Epithelial cell of proximal tubule (primary cell): Measurements from ENCODE around the gene NXN. TPM values are rescaled to one million over a fixed set of nuclear protein-coding genes. Genes with fewer than 3 reads are reported as not detected.

Experiments used
- DNase-seq: peaks from one replicate; pipeline ENCODE4 v3.0.0-alpha.2; 2011; ENCODE audit warnings: low read depth
- H3K4me3 ChIP-seq: 2 replicates; pipeline ENCODE4 v1.5.1; 2011; ENCODE audit warnings: low read depth, mild to moderate bottlenecking, low read length
- CTCF ChIP-seq: conservative IDR thresholded peaks from 2 replicates; pipeline ENCODE4 v1.5.1; 2012; ENCODE audit warnings: low read depth, mild to moderate bottlenecking, low read length
- total RNA-seq: library from RNA; depleted of rRNA; stranded (reverse); fragments of >200 nt; gene quantifications from 2 replicates; pipeline ENCODE4 v1.2.3, GENCODE V29; 2015

The NXN gene
- total RNA-seq, 1 donor from 2014 or later: 31.1 TPM

- no peak for DNase-seq
- TF ChIP-seq CTCF: no peak
These were observed 41.6 kb upstream of the NXN start for GRCh38 chr17:1021147-1021546.

GRCh38 chr17:1019451-1019850 is 39.9 kb upstream of the NXN start:
- DNase-seq: no peak
- TF ChIP-seq CTCF: no peak
- H3K4me3 ChIP-seq: no peak overlapping the region

More at GRCh38 chr17:1021147-1021546, 41.6 kb upstream of the NXN start:
- no peak overlapping the region for H3K4me3 ChIP-seq

- no peak for DNase-seq
- no peak for TF ChIP-seq CTCF
- no peak overlapping the region for H3K4me3 ChIP-seq
These were observed 39.0 kb upstream of the NXN start for GRCh38 chr17:1018547-1018946.

GRCh38 chr17:1013729-1014090 is 34.1 kb upstream of the NXN start:
- no peak for TF ChIP-seq CTCF
- H3K4me3 ChIP-seq: no peak overlapping the region
- DNase-seq: no peak

- DNase-seq: no peak
- H3K4me3 ChIP-seq: no peak overlapping the region
- TF ChIP-seq CTCF: no peak
These were observed 33.5 kb upstream of the NXN start for GRCh38 chr17:1012823-1013728.

GRCh38 chr17:1011760-1012735 is 32.5 kb upstream of the NXN start:
- no peak for DNase-seq
- no peak for TF ChIP-seq CTCF
- no peak overlapping the region for H3K4me3 ChIP-seq
